Measurements from ENCODE around the gene CDK14.
A peak's percentile ranks its signal among the peaks of the same experiment; 100 is the strongest.

The CDK14 gene

GRCh38 chr7:90595801-90596670, at the start of gene CDK14:
Gene CDK14 (plus strand): TSS chr7:90596321. CDS start chr7:90596628, 307 bp downstream.
- TF ChIP-seq CTCF (IDR thresholded peaks at IDR 0.05): peak; percentile 62

GRCh38 chr7:90551036-90551435, 45.1 kb upstream of the CDK14 start:
- no peak for TF ChIP-seq CTCF (IDR thresholded peaks at IDR 0.05)

DNA sequence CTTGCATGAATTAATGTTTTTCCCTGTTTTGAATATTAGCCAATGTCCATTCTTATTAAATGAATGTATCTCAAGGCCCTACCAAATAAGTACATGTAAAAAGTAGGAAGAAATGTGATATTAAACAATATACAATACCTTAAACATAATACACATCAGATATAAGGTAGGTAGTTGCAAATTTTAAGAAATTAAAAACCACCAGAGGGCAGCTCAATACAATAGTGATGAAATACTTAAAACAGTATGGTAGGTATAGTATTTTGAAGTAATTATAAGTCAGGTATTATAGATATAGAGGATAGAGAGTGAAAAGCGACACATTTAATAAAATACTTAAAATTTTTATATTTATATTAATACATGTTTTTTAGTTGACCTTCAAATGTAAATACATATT, 43.6 kb upstream of the CDK14 start:
- TF ChIP-seq CTCF (IDR thresholded peaks at IDR 0.05): peak; percentile 43; the same call in 1 of the 2 replicates

GRCh38 chr7:90560730-90561129, 35.4 kb upstream of the CDK14 start:
- TF ChIP-seq CTCF (IDR thresholded peaks at IDR 0.05): no peak

DNA sequence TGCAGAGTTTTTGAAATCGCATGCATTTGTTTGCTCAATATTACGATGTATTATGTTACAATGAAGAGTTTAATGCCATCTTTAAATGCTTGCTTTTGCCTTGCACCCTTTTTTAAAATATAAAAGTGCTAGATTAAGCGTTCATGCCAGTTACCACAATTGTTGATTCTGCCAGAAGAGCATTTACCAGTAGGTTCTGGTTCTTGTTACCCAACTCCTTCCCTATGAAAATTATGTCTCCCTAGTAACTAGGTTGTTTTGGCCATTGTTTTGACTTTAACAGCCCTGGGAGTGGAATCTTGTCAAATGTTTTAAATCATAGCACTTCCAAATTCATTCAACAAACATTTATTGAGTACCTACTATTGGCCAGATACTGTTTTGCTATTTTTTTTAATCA, 32.8 kb upstream of the CDK14 start:
- TF ChIP-seq CTCF (IDR thresholded peaks at IDR 0.05): no peak

DNA sequence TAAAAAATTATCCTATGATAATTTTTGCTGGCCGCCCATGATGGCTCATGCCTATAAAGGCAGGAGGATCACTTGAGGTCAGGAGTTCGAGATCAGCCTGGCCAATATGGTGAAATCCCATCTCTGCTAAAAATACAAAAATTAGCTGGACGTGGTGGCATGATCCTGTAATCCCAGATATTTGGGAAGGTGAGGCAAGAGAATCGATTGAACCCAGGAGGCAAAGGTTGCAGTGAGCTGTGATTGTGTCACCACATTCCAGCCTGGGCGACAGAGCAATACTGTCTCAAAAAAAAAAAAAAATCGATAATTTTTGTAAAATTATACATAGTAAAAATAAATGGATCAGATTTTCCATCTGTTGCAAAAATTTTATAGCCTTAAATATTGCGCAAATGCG, 31.7 kb upstream of the CDK14 start:
- no peak for TF ChIP-seq CTCF (IDR thresholded peaks at IDR 0.05)

DNA sequence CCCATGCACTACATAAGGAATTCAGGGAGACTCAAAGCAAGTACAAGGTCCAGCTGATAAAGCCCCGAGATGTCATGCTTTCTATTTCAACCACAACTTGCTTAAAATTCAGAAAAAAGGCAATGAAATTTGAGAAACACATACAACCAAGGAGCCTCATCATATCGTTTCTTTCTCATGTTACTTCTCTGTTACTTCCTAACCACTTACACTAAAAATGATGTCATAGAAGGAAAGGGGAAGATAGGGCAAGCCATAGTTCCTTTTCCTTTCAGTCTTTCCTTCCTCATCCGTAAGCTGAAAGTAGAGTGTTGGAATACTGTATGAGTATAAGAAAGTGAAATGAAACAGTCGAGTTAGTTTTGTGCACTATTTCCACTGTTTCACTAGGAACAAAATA, 27.9 kb upstream of the CDK14 start:
- TF ChIP-seq CTCF (IDR thresholded peaks at IDR 0.05): no peak

Data from LNCAP (cell line).